ENCODE data around the gene RPA3. TPM values are rescaled to one million over a fixed set of nuclear protein-coding genes. Genes with fewer than 3 reads are reported as not detected.

The RPA3 gene
- total RNA-seq, result 9.7 TPM

DNA sequence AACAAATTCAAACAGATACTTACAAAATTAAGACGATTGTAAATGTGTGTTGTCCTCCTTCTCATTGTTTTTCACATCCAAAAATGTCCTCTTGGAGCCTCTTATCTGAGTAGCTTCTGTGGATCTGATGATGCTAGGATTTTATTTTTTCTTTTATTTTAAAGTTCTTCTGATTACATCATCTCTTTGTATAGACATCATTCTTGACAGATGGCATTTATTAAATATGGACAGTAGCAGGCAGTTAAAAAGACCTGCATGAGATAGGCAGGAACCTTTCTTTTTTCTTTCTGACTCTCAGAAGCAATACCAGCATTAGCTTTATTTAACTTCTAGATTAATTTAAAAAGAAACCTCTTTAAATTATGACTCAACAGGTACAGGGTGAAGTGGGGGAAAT lies at the start of gene RPA3:
RPA3 (minus strand) TSS at position 116 of the 400 bp plus-strand sequence. CDS start 78,189 bp downstream, outside the sequence.
- no peak for DNase-seq (ENCODE audit: low read depth in 2 of 3, low spot score in 2 of 3)

DNA sequence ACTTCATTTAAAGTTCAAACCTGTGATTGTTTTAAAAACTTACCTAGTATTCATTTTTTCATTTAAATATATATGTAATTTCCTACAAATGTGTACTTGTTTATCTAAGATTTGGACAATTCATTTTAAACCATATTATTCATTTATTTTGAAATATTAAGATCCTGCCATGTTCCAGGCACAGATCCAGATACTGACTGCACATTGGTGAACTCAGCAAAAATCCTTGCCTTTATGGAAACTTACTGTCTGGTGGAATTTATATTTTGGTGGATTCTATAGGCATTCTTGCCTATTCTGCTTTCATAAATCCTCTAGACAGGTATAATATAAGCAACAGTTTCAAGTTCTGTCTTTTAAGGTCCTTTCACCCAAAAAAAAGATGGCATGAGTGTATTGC lies 48.3 kb upstream of the RPA3 start:
- no peak for DNase-seq (ENCODE audit: low read depth in 2 of 3, low spot score in 2 of 3)

DNA sequence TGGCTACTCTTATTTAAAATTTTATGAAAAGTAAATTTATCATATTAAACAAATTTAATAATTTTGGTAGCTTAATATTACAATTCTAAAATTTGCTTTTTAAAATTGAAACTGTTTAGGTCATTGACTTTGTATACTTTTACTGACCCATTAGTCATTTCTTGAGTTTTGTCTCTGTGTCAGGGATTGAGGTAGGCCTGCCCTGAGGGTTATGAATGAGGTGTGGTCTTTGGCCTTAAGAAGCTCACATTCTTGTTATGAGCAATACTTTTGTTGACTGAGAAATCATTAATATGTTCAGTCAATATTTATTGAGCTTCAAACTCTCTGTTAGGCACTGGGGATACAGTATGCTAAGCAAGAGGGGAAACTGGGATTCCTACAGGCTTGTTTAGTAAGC lies 47.0 kb upstream of the RPA3 start:
- DNase-seq (ENCODE audit: low read depth in 2 of 3, low spot score in 2 of 3), result no peak

DNA sequence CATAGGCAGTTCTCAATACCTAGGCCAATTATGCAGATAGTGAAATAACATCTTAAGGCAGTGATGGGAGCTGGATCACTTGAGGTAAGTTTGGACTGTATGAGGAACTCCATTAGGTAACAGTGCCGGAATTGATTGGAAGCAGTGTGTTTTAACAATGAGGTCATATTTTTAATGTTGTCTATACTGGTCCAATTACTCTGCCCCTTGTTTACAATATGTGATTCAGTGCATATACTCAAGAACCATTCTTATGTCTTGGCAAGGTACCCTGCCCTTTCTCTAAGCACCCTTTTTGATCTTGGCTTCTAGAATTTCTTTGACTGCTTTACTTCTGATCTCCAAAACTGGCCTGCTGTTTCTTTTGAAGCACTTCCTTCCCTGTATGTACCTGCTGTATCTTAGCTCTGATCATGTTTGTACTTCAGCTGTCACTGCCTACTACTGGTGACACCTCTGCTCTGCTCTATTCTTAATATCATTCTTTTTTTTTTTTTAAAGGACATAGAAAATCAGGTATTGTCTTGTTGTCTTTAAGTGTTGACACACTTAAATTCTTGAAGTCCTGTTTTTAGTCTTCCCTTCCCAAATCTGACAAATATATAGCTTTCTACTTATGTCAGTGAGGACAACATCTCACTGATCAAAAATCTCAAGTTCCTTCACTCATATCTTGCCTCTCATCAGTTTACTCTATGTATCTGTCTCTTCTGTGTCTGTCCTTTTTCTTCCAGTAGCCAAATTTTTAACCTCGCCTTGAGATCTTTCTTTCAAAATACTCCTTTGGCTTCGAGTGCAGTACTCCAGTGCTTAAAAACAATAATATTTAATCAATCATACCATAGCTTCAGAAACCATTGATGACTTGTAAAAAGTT lies 46.4 kb upstream of the RPA3 start:
- no peak for DNase-seq (ENCODE audit: low read depth in 2 of 3, low spot score in 2 of 3)

DNA sequence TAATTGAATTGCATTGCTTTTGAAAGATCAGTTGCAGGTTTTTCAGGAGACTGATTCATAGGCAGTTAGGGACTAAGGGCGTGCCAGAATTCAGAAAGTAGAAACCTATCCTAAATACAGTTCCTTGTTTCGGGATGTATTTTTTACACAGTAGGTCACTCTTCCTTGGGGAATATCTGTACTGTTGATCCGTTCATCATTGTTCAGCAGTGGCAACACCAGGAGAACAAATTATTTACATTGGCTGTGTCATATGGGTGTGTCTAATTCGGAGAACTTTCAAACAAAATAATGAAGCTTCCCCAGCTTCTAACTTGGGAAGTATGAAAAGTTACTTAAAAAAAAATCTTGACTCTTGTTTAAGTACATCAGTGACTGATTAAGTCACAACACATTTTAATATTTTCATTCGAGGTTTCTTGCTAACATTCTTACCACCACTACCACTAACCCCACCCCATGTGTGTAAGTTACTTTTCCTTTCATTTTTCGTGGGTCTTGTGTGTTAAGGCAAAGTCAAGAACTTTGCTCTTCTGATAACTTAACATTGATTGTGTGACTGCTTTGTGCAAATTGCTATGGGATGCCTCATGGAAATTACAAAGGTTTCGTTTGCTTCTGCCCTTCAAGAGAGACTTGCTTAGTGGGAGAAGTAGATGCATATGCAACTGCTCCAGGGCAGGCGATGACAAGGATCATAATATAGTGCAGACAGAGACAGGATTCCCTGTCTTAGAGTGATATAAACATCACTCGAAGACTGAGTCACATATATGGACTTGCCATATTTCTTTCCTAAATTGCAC lies 43.8 kb upstream of the RPA3 start:
- peak in 2 of 3 donors; percentile 42 to 66 for DNase-seq (ENCODE audit: low read depth in 2 of 3, low spot score in 2 of 3)

DNA sequence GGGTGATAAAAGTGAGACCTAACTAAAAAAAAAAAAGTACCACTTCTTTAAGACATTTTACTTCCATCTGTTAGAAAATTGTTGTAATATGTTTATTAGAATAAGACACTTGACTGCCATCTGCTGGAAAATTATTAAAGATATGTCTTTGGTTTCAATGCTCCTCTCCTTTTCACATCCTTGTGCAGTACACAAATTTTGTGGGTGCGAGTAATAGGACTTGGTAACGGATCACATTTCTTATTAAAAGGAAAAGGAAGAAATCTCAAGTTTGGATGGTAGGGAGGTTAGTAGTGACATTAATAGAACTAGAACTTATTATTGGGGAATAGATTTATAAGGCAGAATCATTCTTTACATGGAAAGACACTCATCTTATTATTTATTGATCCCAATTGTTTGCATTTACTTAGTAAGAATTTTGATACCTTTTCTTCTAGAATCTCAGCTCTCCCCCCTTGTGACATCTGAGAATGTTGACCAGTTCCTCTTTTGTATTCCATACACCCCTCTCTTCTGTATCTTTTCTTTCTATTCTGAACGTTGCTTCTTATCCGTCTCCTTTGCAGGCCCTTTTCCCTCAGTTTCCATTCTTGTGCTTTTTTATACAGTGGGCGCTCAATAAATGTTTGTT lies 43.0 kb upstream of the RPA3 start:
- DNase-seq (ENCODE audit: low read depth in 2 of 3, low spot score in 2 of 3), result peak in 2 of 3 donors; percentile 46 to 82

DNA sequence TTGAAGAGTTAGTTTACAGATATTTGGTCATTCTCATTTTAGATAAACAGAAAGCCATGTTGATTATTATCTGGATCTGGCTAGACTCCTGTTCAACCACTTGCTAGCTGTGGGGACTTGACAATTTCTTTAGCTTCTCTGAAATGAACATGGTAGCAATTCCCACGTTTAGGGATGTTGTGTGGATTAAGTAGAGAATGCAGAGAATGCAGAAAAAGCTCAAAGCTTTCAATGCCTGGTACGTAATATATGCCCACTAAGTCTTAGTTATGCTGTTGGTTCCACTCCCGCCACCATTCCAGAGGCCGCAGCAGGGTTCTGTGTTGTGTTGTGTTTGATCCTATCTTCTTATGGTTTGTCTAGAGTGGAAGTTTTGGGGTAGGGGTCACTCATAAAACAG lies 39.2 kb upstream of the RPA3 start:
- no peak for DNase-seq (ENCODE audit: low read depth in 2 of 3, low spot score in 2 of 3)

DNA sequence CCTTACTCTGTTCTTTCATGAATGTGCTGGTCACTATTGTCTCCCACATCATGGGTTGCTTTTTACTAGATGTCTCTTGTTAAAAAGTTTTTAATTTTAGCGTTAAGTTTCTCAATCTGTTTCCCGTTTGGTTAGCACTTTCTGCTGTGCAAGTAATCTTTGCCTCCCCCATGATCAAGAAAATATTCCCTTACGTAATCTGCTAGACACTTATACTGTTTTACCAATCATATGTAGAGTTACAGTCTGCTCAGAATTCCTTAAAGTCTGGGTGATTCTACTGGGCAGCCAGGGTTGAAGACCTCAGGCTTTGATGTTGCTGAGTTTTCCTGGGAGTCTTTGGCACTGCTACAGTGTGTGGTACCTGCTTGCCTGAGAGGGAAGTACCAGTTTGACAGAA lies 38.2 kb upstream of the RPA3 start:
- DNase-seq (ENCODE audit: low read depth in 2 of 3, low spot score in 2 of 3), result no peak

DNA sequence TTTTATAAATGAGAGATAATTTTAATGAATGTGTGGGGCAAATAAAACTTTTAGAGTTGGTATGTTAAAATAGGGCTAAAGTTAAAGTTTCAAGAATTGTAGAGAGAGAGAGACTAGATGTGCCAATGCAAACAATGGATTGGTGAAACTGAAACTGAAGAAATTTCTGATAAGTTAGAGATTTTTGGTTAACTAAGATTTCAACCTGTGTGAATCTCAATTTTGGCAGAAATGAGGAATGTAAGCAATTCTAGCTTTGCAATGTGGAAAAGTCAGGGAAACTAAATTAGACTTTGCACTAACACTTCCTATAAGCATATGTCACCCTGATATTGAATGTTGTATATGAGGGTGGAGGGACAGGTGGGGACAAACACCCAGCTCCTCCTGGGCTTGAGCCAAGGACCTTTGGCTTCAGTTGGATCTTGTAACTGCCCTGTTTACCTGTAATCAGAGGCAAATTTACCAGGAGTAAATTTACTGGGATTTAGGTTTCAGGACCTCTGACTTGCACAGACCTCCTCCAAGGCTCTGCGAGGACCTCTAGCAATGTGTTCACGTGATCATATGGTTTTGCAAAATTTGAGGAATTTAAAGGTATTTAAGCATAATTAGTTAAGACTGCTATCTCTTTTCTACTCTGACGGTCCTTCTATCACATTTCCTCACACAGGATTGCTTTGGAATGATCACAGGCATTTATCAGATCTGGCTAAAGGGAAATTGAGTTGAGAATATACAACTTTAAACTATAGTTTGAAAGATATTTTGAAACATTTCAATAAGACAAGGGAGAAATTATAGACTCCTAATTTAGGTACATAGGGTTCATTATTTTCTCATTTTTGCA lies 33.1 kb upstream of the RPA3 start:
- no peak for DNase-seq (ENCODE audit: low read depth in 2 of 3, low spot score in 2 of 3)

DNA sequence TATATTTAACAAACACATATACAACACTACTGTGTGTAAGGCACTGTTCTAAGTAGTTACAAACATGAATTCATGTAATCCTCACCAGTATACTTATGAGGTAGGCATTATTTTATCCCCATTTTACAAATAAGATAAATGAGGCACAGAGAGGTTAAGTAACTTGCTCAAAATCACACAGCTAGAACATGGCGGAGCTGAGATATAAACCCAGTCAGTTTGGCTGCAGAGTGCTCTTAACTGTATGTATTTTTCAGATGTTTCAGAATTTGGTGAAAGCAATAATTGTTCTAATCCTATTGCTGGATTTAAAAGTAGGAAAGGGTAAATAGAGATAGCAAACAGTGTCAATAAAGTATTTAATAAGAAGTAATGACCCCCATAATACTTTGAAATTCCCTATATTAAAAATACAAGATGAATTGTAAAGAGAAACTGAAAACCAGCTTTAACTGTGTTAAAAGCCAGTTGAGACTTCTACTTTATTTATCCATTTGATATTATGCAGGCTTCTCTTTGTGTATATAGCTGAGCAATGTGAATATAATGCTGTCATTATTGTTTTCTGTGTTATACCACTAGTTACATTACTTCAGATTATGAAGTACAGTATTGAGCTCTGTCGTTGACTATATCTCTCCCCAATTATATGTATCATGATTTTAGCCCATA lies 32.3 kb upstream of the RPA3 start:
- no peak for DNase-seq (ENCODE audit: low read depth in 2 of 3, low spot score in 2 of 3)

DNA sequence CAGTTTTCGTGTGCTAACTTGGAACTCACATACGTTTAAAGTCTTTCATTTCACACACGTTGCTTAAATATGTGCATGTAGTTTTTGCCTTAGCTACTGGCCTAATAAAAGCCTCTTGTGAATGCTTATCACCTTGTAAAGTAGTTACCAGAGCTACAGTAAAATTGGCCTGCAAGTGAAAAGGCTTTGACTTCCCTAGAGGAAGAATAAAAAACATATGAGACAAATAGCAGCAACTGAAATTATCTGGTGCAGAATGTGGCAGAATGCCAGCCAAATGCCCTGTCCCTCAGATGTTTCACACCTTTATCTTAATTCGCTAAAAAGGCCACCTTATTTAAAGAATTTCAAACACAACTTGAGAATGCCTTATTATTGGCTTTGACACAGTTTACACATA lies 28.1 kb upstream of the RPA3 start:
- no peak for DNase-seq (ENCODE audit: low read depth in 2 of 3, low spot score in 2 of 3)

DNA sequence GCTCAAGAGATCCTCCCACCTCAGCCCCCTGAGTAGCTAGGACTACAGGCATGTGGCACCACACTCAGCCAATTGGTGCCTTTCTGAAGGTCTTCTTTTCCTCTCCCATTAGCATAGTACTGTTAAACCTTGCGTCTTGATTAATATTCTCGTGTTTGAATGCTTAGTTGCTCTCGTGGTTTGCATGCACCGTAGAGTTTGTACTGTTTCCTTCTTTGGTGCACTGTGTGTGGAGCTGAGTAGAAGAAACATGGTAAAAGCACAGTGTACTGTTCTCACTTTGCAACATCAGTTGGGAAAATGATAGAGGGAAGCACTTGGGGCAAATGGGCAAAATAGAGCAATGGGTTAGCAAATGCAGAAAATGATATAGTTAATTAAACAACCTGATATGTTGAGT lies 27.6 kb upstream of the RPA3 start:
- no peak for DNase-seq (ENCODE audit: low read depth in 2 of 3, low spot score in 2 of 3)

DNA sequence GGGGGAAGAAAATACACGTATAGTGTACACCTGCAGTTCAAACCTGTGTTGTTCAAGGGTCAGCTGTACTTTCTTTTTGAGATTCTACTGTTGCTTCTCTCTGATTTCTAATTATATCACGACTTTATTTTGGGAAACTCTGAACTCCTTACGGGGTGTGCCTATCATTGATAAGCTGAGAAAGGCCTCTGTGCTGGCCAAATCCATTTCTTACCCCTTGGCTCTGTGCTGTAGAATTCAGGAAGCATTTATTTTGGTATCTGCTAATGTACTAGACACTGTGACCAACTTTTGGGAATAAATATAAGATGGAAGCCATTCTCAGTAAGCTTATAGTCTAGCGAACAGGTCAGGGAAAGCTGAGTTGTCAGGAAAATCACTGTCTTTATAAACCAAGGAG lies 26.9 kb upstream of the RPA3 start:
- DNase-seq (ENCODE audit: low read depth in 2 of 3, low spot score in 2 of 3), result no peak

DNA sequence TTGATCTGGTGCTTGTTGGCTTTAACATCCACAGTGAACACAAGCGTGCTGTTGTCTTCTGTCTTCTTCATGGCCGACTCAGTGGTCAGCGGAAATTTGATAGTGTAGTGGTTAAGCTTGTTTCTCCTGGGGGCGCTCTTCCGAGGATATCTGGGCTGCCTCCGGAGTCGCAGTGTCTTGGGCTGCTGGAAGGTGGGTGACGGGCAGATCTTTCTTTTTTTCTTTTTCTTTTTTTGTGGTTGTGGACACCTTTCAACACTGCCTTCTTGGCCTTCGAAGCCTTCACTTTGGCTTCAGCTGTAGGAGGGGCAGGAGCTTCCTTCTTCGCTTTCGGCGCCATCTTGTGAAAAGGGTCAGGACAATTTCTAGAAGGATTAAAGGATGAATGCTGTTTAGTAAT lies 23.8 kb upstream of the RPA3 start:
- DNase-seq (ENCODE audit: low read depth in 2 of 3, low spot score in 2 of 3), result no peak

DNA sequence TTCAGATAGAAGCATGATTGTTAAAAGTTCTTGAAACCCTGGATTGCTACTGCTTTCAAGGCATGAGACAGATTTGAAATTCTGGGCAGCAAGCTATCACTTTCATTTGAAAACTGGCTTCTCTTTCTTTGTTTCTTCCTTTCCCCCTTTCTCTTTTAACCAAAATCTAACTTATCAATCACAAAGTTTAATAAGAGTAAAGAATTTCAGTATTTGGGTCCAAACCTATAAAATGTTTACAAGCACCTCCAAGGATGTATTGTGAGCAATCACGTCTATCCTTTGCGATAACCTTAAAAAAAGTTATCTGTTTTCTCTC lies 21.6 kb upstream of the RPA3 start:
- no peak for DNase-seq (ENCODE audit: low read depth in 2 of 3, low spot score in 2 of 3)

DNA sequence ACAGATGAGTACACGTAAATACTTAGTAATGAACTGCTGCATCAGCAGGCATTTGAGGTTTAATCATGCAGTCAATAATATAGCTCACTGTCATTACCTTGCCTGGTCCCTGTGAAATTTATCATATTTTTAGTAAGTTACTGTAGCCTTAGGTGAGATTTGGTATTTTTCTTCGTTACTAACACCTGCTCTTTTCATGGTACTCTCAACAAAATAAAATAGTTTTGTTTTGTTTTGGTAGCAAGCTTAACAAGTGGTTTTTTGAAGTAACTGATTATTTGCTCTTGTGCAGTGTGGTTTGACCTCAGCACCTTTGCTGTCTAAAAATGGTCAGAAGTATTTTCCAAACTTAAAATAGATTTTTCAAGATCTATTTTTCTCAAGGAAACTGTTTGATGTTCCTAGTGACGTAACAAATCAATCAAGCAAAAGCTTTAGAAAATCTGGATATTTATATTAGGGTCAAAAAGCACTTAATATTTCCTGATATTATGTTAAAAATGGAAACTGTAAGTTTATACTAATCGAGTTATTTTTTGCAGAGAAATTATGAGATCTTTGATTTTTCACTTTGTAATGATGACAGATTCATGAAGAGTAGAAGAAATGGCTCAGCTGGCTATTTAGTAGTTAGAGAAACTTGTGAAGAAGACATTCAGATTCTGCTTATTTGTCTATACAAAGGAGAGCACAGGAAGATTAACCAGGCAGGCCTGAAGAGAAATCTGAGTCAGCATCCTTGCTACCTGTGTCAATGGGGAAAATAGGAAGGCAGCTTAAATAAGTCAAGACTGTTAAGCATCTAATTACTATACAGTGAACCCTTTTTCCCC lies 21.0 kb upstream of the RPA3 start:
- no peak for DNase-seq (ENCODE audit: low read depth in 2 of 3, low spot score in 2 of 3)

DNA sequence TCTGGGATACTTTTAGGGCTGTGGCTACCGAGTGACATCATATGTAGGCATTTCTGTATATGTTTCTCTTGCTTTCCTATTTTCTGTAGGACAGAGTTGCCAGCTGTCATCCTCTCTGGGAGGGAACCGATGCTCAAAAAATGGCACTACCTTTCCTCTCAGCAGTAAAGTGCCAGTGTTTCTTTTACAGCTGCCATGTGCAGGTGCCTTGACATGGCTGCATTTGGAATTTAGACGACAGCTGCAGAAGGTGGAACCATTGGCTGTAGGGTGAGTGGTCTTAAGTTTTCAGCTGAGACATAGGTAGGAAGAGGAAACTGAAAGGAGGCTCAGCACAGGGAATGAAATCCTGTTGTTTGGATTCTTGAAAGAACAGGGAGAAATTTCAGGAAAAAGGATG lies 20.2 kb upstream of the RPA3 start:
- DNase-seq (ENCODE audit: low read depth in 2 of 3, low spot score in 2 of 3), result no peak

DNA sequence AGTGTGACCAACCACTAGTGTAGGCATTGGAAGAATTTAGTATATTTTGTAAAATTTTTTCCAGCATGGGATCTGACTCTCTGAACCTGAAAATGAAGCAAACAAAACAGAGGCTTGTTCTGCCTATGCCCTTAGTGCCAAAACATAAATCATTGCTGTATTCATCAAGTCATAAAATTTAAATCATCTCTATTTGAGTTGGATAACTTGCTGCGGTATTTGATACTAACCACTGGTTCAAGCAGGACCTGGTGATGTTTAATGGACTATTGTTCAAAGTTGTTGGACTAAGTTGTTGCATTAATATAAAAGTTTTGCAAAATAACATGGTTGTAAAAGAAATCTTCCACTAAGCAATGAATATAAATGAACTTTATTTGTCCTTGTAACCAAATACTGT lies 19.8 kb upstream of the RPA3 start:
- DNase-seq (ENCODE audit: low read depth in 2 of 3, low spot score in 2 of 3), result no peak

DNA sequence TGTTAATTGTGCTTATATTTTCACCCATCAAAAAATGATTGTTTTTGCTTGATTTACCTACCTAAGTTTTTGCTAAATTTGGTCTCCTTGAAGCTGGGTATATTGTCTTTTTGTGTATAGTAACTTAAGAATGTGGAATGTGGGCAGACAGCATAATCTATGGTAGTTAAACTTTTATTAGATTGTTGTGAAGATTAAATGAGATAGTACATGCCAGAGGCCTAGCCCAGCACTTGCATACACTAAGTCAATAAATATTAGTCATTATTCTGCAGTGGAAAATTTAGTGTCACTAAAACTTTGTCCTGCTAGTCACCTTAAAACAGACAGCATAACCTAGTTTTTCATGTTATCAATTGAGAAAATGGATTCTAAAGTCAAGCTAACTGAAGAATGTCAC lies 19.3 kb upstream of the RPA3 start:
- no peak for DNase-seq (ENCODE audit: low read depth in 2 of 3, low spot score in 2 of 3)

All from hematopoietic multipotent progenitor cell (in vitro differentiated cells).